CD4-positive, alpha-beta T cell (primary cell): ENCODE measurements around the gene RDH5. TPM values are rescaled to one million over a fixed set of nuclear protein-coding genes. Genes with fewer than 3 reads are reported as not detected.

ENCODE experiments used
- ATAC-seq: fragments of 200-7000 bp; cut with Tn5 transposase; one replicate; pipeline ENCODE4 v1.10.0; 2022; ENCODE audit warnings: mild to moderate bottlenecking; ENCODE audit not compliant: poor library complexity
- CTCF ChIA-PET: fragments of 350-600 bp; sonication (Branson Sonifier 250); formaldehyde crosslinking; loops from one replicate; lab custom pipeline; 2021; ENCODE audit warnings: antibody characterized with exemption, inconsistent platforms; lab: Charles Lee
- POLR2A ChIA-PET: fragments of 350-600 bp; sonication (Branson Sonifier 250); formaldehyde crosslinking; loops from one replicate; lab custom pipeline; 2021; ENCODE audit warnings: antibody characterized with exemption, inconsistent platforms; lab: Charles Lee
- DNase-seq, 14 experiments: peaks; one replicate each; pipeline ENCODE4 v3.0.0-alpha.2; 2013 to 2020; ENCODE audit warnings: mixed read lengths in 2 of 14
- H3K27ac ChIP-seq, 2 donors: one replicate each; pipeline versions ENCODE4 v1.5.1 to v1.7.0; 2013; ENCODE audit warnings: low read length in 2 of 2, low read depth in 1 of 2, mild to moderate bottlenecking in 1 of 2
- H3K27me3 ChIP-seq, 2 experiments: 1 replicate in 1 of 2; 2 replicates in 1 of 2; pipeline versions ENCODE4 v1.6.1 to v1.7.0; 2013; ENCODE audit warnings: low read length in 2 of 2, control low read depth in 1 of 2, mild to moderate bottlenecking in 1 of 2, moderate library complexity in 1 of 2; ENCODE audit not compliant: insufficient read depth in 2 of 2, control insufficient read depth in 1 of 2
- H3K36me3 ChIP-seq: one replicate; pipeline ENCODE4 v1.6.1; 2013; ENCODE audit warnings: low read length, control low read depth; ENCODE audit not compliant: insufficient read depth
- H3K4me1 ChIP-seq: one replicate; pipeline ENCODE4 v1.6.1; 2013; ENCODE audit warnings: low read length, control low read depth; ENCODE audit not compliant: insufficient read depth
- H3K4me3 ChIP-seq: one replicate; pipeline ENCODE4 v1.5.1; 2013; ENCODE audit warnings: mild to moderate bottlenecking, low read length, moderate library complexity
- H3K9me3 ChIP-seq, 2 experiments: 1 replicate in 1 of 2; 2 replicates in 1 of 2; pipeline versions ENCODE4 v1.6.1 to v1.7.0; 2013; ENCODE audit warnings: low read length in 2 of 2, mild to moderate bottlenecking in 2 of 2, control low read depth in 1 of 2, moderate library complexity in 1 of 2; ENCODE audit not compliant: control insufficient read depth in 1 of 2, insufficient read depth in 1 of 2
- H3K27ac Mint-ChIP-seq: one replicate; pipeline ENCODE4 v1.8.0; 2020; ENCODE audit warnings: mixed read lengths
- H3K27me3 Mint-ChIP-seq: one replicate; pipeline ENCODE4 v1.8.0; 2021; ENCODE audit warnings: mixed read lengths
- H3K36me3 Mint-ChIP-seq: one replicate; pipeline ENCODE4 v1.8.0; 2021; ENCODE audit warnings: low read depth, mixed read lengths
- H3K4me1 Mint-ChIP-seq: one replicate; pipeline ENCODE4 v1.8.0; 2021; ENCODE audit warnings: low read depth, mixed read lengths
- H3K4me3 Mint-ChIP-seq: one replicate; pipeline ENCODE4 v1.8.0; 2020; ENCODE audit warnings: mild to moderate bottlenecking, mixed read lengths
- H3K9me3 Mint-ChIP-seq: one replicate; pipeline ENCODE4 v1.8.0; 2020; ENCODE audit warnings: mixed read lengths
- CTCF ChIP-seq: fragments of 200-600 bp; IDR thresholded peaks from one replicate; pipeline ENCODE4 v1.8.0; 2022; ENCODE audit warnings: antibody characterized with exemption, mild to moderate bottlenecking
- intact Hi-C, 2 experiments: fragments of 100-400 bp; cut with DNase I in 1 of 2; cut with micrococcal nuclease in 1 of 2; formaldehyde crosslinking; loops; one replicate each; pipeline versions ENCODE4 v1.15.1 to v1.9.0; 2023 to 2025; cut with DNase I, micrococcal nuclease
- total RNA-seq, 174 experiments: library from RNA in 2 of 174; stranded (reverse) in 2 of 174; gene quantifications; one replicate each; pipeline ENCODE4 v1.2.3 and lab custom pipeline; 2021 to 2026

Gene RDH5
- total RNA-seq, 2 experiments from 2014 or later = 8.8 TPM

GRCh38 chr12:55707841-55708694 lies 12.1 kb upstream of the RDH5 start, which contains the start of gene ITGA7:
Gene ITGA7, minus strand, starts transcription at chr12:55707904. Its CDS starts 222 bp downstream, at chr12:55707682.
- Mint-ChIP-seq H3K9me3 (no peaks in the 10 kb centered on the region), H3K27ac (no peak within 1 kb of the TSS), H3K4me1 (peaks cover 21% of the 10 kb centered on the region), H3K27me3 (peaks cover 39% of the 10 kb centered on the region), H3K4me3 (peak within 1 kb of the TSS; percentile 85), H3K36me3 (no peaks in the 10 kb centered on the region)
- H3K9me3 ChIP-seq = no peaks in the 10 kb centered on the region
- peaks cover 18% of the 10 kb centered on the region for H3K4me1 ChIP-seq
- H3K27me3 ChIP-seq = peaks cover 7 to 21% of the 10 kb centered on the region in 2 experiments
- peak within 1 kb of the TSS; percentile 53 for H3K4me3 ChIP-seq
- ChIA-PET CTCF (interaction anchor here (1.1 kb wide), 1 partner anchor 29 kb away, joined by 3 read pairs; no protein-coding TSS in a partner anchor), POLR2A (interaction anchor here (1.2 kb wide), 1 partner anchor 8 kb away, joined by 6 read pairs; the partner anchor contains the start of gene BLOC1S1)
- DNase-seq (peak; percentile 17 to 81 (median 54)), ATAC-seq (peak; percentile 73)
- H3K36me3 ChIP-seq = no peaks in the 10 kb centered on the region
- no peak within 1 kb of the TSS for H3K27ac ChIP-seq
- intact Hi-C loops = no loop called here
- TF ChIP-seq CTCF = no peak

- Mint-ChIP-seq H3K27ac (no peak overlapping the region), H3K4me1 (peaks cover 21% of the 10 kb centered on the region), H3K9me3 (no peaks in the 10 kb centered on the region), H3K4me3 (peak overlapping the region; percentile 85), H3K27me3 (peaks cover 39% of the 10 kb centered on the region), H3K36me3 (no peaks in the 10 kb centered on the region)
- POLR2A ChIA-PET = no interaction called here
- H3K36me3 ChIP-seq = no peaks in the 10 kb centered on the region
- no peak for TF ChIP-seq CTCF
- intact Hi-C loops = no loop called here
- H3K4me3 ChIP-seq = peak overlapping the region; percentile 53
- peaks cover 7 to 21% of the 10 kb centered on the region in 2 experiments for H3K27me3 ChIP-seq
- peaks cover 18% of the 10 kb centered on the region for H3K4me1 ChIP-seq
- H3K27ac ChIP-seq = no peak overlapping the region
- no peaks in the 10 kb centered on the region for H3K9me3 ChIP-seq
- CTCF ChIA-PET = no interaction called here
- ATAC-seq = no peak
- no peak for DNase-seq
Observed at GRCh38 chr12:55708695-55709233, 11.4 kb upstream of the RDH5 start.

- Histone ChIP-seq H3K27ac (no peak overlapping the region), H3K9me3 (no peaks in the 10 kb centered on the region), H3K36me3 (no peaks in the 10 kb centered on the region), H3K4me3 (no peak overlapping the region), H3K4me1 (peaks cover 30% of the 10 kb centered on the region), H3K27me3 (peaks cover 4 to 15% of the 10 kb centered on the region in 2 experiments)
- Mint-ChIP-seq H3K9me3 (no peaks in the 10 kb centered on the region), H3K4me3 (peak overlapping the region; percentile 9), H3K27ac (no peak overlapping the region), H3K36me3 (peaks cover 13% of the 10 kb centered on the region), H3K4me1 (peaks cover 37% of the 10 kb centered on the region), H3K27me3 (peaks cover 27% of the 10 kb centered on the region)
- TF ChIP-seq CTCF = no peak
- intact Hi-C loops = no loop called here
- ATAC-seq (no peak), DNase-seq (no peak)
- ChIA-PET CTCF (interaction anchor here (1.5 kb wide), 1 partner anchor 18 kb away, joined by 3 read pairs; no protein-coding TSS in a partner anchor), POLR2A (no interaction called here)
Observed at GRCh38 chr12:55711786-55712553, 8.2 kb upstream of the RDH5 start.
